ENCODE results near the gene INPP5B.

INPP5B gene

GRCh38 chr1:37866491-37866890, 80.4 kb downstream of the INPP5B start:
- DNase-seq = no peak

- DNase-seq = peak; percentile 18 to 23
These were observed 81.3 kb downstream of the INPP5B start for GRCh38 chr1:37865348-37866120.

DNA sequence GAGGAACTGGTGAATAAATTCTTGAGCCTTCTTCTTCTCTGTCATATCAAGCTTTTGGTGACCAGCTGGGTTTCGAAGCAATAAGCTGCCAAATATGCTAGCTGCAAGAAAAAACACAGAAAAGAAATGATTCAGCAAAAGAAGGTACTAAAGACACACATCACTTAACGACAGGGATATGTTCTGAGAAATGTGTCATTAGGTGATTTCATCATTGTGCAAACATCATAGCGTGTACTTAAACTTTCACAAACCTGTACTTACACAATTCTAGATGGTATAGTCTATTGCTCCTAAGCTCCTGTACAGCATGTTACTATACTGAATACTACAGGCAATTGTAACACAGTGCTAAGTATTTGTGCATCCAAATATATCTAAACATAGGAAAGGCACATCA, 84.5 kb downstream of the INPP5B start:
- no peak for DNase-seq

DNA sequence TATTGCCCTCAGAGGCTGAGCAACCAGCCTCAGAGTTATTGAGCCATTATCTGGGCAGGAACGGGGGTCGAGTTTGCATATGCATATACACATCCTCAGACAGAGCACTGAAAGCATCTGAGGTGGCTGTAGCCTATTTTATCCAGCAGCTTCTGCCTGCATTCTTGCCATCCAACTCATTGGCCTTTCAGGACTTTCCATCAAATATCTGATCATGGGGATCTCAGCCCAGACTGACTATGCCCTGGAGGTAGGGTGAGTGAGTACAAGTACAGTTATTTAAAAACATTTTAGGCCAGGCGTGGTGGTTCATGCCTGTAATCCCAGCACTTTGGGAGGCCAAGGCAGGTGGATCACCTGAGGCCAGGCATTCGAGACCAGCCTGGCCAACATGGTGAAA, 85.7 kb downstream of the INPP5B start:
- DNase-seq = no peak

GRCh38 chr1:37860346-37860666, 86.5 kb downstream of the INPP5B start:
- DNase-seq = no peak

DNA sequence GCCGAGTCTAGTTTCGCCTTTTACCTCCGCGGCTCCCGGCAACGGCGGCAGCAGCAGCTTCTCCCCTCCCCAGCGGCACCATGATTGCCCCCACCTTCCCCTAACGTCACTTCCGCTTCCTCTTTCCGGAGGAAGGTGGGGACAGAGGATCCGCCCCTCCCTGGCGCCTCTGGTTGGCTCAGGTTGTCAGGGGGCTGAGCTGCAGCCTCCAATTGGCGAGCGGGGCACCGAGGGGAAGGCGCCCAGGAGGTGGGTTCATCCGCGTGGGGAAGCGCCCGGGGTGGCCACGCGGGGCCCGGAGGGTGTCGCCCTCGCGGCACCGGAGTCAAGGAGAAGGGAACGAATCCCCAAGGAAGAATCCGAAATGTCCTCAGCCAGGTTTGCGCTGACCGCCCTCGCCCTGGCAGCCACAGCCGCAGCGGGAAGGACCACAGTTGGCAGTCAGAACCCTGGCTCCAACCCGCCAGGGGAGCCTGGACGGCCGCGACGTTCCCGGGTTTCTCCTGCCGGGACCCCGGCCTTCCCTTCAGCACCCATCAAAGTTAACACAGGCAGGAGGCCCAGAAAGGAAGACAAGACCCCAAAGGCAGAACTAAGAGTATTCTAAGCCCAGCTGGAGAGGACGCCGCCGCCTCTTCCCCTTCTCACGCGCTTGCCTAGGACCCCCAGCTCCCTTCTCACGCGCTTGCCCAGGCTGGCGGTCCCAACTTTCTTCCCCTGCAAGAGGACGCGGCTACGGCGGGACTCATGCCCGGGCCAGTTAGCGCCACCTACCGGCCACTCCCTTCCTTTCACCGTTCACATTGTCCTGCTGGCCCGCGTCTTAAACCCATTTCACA, 87.1 kb downstream of the INPP5B start, which contains the start of gene MTF1:
Gene MTF1, minus strand, starts transcription at position 86 of the 839 bp plus-strand sequence. CDS start 1,934 bp downstream, outside the sequence.
- peak; percentile 92 to 94 for DNase-seq

- no peak for DNase-seq
These were observed 87.8 kb downstream of the INPP5B start for GRCh38 chr1:37858931-37859506.

- no peak for DNase-seq
These were observed 92.4 kb downstream of the INPP5B start for GRCh38 chr1:37854406-37854805.

DNA sequence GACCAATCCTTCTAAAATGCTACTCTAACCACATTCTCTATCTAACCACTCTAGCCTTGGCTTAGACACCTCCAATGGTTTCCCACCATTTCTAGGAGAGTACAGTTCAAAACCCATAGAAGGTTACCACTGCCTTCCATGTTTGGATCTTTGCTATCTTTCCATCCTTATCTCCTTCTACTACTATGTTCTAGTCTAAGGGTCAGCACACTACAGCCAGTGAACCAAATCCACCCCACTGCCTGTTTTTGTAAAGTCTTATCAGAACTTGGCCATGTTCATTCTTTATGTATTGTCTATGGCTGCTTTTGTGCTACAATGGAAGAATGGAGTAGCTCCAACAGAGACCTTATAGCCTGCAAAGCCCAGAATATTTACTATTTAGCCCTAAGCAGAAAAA, 93.7 kb downstream of the INPP5B start:
- no peak for DNase-seq

GRCh38 chr1:37851782-37852210, 95.1 kb downstream of the INPP5B start:
- no peak for DNase-seq

GRCh38 chr1:37851262-37851661, 95.6 kb downstream of the INPP5B start:
- DNase-seq = no peak

DNA sequence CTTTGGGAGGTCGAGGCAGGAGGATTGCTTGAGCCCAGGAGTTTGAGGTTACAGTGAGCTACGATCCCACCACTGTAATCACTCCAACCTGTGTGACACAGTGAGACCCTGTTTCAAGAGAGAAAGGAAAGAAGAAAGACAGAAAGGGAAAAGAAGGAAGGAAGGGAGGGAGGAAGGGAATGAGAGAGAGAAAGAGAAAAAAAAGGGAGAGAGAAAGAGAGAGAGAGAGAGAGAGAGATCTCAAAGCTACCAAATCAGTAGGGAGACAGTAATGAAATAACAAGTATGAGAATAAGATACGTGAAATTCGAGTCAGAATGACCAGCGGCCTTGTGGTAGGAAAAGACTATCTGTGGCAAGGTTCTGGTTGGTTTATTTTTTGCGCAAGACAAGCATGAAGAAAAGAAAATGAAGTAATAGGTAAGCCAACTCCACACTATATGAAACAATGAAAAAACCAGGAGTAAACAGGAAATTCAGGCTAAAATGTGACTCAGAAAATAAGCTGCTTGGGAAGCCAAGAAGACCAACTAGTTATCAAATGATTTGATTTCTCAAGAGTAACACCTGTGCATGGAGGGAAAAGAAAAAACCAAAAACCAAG, 96.4 kb downstream of the INPP5B start:
- no peak for DNase-seq

GRCh38 chr1:37849480-37849879, 97.4 kb downstream of the INPP5B start:
- DNase-seq = no peak

GRCh38 chr1:37846647-37847339, 100.1 kb downstream of the INPP5B start:
- no peak for DNase-seq

GRCh38 chr1:37845786-37846185, 101.1 kb downstream of the INPP5B start:
- no peak for DNase-seq

- DNase-seq = no peak
These were observed 101.7 kb downstream of the INPP5B start for GRCh38 chr1:37845049-37845646.

DNA sequence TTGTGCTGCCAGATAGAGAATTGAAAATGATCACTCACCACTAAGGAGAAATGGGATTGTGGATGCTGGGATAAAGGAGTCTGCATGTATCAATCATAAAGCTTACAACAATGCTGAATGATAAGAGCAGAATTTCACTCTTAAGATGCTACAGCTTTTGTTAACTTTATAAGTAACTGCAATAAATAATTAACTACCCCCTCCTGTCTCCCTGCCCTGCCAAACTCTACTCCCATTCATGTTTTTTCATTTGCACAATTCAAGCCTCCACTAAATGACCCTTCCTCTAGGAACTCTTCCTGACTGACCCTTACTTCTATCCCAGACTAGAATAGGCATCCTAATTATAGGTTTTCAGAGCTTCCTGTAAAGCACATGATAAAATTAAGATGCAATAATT, 102.3 kb downstream of the INPP5B start:
- DNase-seq = no peak

GRCh38 chr1:37841652-37842051, 105.2 kb downstream of the INPP5B start:
- no peak for DNase-seq

DNA sequence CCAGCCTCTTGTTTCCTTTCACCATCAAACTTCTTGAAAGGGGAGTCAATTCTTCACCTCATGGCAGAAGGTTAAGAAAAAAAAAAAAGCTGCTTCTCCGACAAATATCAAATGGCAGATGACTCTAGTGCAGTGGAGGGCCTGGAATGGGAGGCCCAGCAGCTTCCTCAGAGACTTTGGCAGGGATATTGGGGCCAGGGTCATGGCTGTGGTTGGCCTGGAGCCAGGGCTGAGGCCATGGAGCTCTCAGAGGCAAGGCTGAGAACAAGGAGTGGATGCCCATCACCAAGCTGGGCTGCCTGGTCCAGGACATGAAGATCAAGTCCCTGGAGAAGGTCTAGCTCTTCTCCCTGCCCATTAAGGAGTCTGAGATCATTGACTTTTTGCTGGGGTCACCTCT, 106.1 kb downstream of the INPP5B start:
- no peak for DNase-seq

GRCh38 chr1:37839676-37840075, 107.2 kb downstream of the INPP5B start:
- DNase-seq = no peak

DNA sequence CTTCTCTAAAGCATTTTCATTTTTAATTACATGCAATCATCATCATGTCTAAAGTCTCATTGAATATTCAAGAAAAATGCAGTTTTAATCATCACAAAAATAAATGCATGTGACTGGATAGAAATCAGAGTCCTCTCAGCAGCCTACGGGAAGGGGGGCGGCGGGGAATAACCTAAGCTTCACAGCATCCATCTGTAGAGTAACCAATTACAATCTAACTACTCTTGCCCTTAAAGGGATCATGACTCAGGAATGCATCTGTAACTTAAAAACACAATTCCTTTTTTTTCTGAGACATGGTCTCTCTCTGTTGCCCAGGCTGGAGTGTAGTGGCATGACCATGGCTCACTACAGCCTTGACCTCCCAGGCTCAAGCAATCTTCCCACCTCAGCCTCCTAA, 110.1 kb downstream of the INPP5B start:
- no peak for DNase-seq

DNA sequence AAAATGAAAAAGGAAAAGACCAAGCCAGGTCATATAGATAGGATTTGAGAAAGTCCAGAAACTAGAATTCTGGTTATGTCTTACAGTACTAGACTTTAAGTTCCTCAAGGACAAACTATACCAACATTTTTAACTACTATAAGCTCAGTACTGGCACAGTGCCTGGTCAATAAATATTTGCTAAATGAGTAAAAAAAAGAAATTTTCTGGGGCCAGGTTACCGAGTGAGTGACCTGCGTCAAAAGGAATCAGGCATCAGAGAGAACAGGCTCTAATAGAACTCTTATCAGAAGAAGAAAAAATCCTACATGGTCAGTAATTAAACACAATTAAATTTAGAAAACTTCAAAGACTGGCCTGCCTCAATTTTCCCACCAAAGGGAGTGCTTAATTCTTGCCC, 115.0 kb downstream of the INPP5B start:
- no peak for DNase-seq

All from stimulated activated CD4-positive, alpha-beta T cell treated with anti-CD3 and anti-CD28 coated beads, Interleukin-2, amount 100 ng/mL, for 48 hours (primary cell).